Epithelial cell of esophagus (primary cell): ENCODE measurements around the gene ZBTB47.

Source experiments
- DNase-seq: peaks from one replicate; pipeline ENCODE4 v3.0.0; 2010; ENCODE audit warnings: low read depth
- H3K4me3 ChIP-seq: 2 replicates; pipeline ENCODE4 v1.5.1; 2011; ENCODE audit warnings: mild to moderate bottlenecking, low read length, control low read depth
- CTCF ChIP-seq: IDR thresholded peaks from 2 replicates; pipeline ENCODE4 v1.5.1; 2011; ENCODE audit warnings: low read depth, mild to moderate bottlenecking, low read length, control low read depth, inconsistent platforms; ENCODE audit not compliant: insufficient read depth; ENCODE audit errors: missing control alignments

ZBTB47 gene

GRCh38 chr3:42698911-42699230 lies 45.4 kb downstream of the ZBTB47 start:
- no peak for TF ChIP-seq CTCF
- no peak for DNase-seq
- no peak overlapping the region for H3K4me3 ChIP-seq

- DNase-seq, result no peak
- no peak for TF ChIP-seq CTCF
- H3K4me3 ChIP-seq, result no peak overlapping the region
Measured at GRCh38 chr3:42699511-42699971, 46.0 kb downstream of the ZBTB47 start.

- no peak overlapping the region for H3K4me3 ChIP-seq
- DNase-seq, result no peak
- TF ChIP-seq CTCF, result no peak
Measured at GRCh38 chr3:42700366-42701288, 47.1 kb downstream of the ZBTB47 start.

- H3K4me3 ChIP-seq, result no peak overlapping the region
- no peak for TF ChIP-seq CTCF
- peak; percentile 41 for DNase-seq
Measured at GRCh38 chr3:42701371-42702065, 48.0 kb downstream of the ZBTB47 start.

GRCh38 chr3:42702066-42702951 lies 48.8 kb downstream of the ZBTB47 start, which contains the start of gene HHATL:
Gene HHATL, minus strand, starts transcription at chr3:42702798. Its CDS starts 1,972 bp downstream, at chr3:42700826.
- no peak within 1 kb of the TSS for H3K4me3 ChIP-seq
- no peak for TF ChIP-seq CTCF
- no peak for DNase-seq

- no peak overlapping the region for H3K4me3 ChIP-seq
- TF ChIP-seq CTCF, result no peak
- no peak for DNase-seq
Measured at GRCh38 chr3:42702982-42703694, 49.6 kb downstream of the ZBTB47 start.
